Osteoblast (primary cell): ENCODE measurements around the gene FRRS1L. TPM values are rescaled to one million over a fixed set of nuclear protein-coding genes. Genes with fewer than 3 reads are reported as not detected.
A peak's percentile ranks its signal among the peaks of the same experiment; 100 is the strongest.

ENCODE experiments used
- DNase-seq: peaks from one replicate; pipeline ENCODE4 v3.0.0; 2011; ENCODE audit warnings: low spot score, mixed read lengths; ENCODE audit not compliant: insufficient read length; ENCODE audit errors: missing footprints
- H2AFZ ChIP-seq: 2 replicates; pipeline ENCODE4 v1.6.0; 2011; ENCODE audit warnings: mild to moderate bottlenecking, low read length
- H3K27ac ChIP-seq: 2 replicates; pipeline ENCODE4 v1.5.1; 2011; ENCODE audit warnings: mild to moderate bottlenecking, low read depth, low read length, moderate library complexity
- H3K27me3 ChIP-seq: 2 replicates; pipeline ENCODE4 v1.6.0; 2012; ENCODE audit warnings: mild to moderate bottlenecking, control low read depth, inconsistent platforms, low read length, moderate library complexity; ENCODE audit not compliant: insufficient read depth
- H3K36me3 ChIP-seq: 2 replicates; pipeline ENCODE4 v1.5.1; 2011; ENCODE audit warnings: mild to moderate bottlenecking, low read length, control low read depth, moderate library complexity; ENCODE audit not compliant: insufficient read depth
- H3K4me1 ChIP-seq: 2 replicates; pipeline ENCODE4 v1.5.1; 2011; ENCODE audit warnings: mild to moderate bottlenecking, low read length, control low read depth, moderate library complexity; ENCODE audit not compliant: insufficient read depth
- H3K4me2 ChIP-seq: 2 replicates; pipeline ENCODE4 v1.6.0; 2011; ENCODE audit warnings: mild to moderate bottlenecking, low read length; ENCODE audit not compliant: insufficient read depth
- H3K4me3 ChIP-seq: fragments of 200-600 bp; sonication (generic); 3 replicates; pipeline ENCODE4 v1.5.1; 2012; ENCODE audit warnings: mild to moderate bottlenecking, low read length, inconsistent platforms; ENCODE audit not compliant: insufficient read depth
- H3K79me2 ChIP-seq: 2 replicates; pipeline ENCODE4 v1.6.0; 2012; ENCODE audit warnings: mild to moderate bottlenecking, low read length, control low read depth, inconsistent platforms; ENCODE audit not compliant: insufficient read depth
- H3K9me3 ChIP-seq: 2 replicates; pipeline ENCODE4 v1.5.1; 2011; ENCODE audit warnings: low read depth, low read length, control low read depth
- H4K20me1 ChIP-seq: 2 replicates; pipeline ENCODE4 v1.6.0; 2012; ENCODE audit warnings: mild to moderate bottlenecking, low read length, control low read depth; ENCODE audit not compliant: insufficient read depth
- total RNA-seq: library from RNA; depleted of rRNA; stranded (reverse); fragments of >200 nt; gene quantifications from 2 replicates; pipeline ENCODE4 v1.2.3, GENCODE V29; 2012
- TF ChIP-seq, protein P1 (sequence below): IDR thresholded peaks from 2 replicates; pipeline ENCODE4 v1.5.1; 2011; ENCODE audit warnings: mild to moderate bottlenecking, low read depth, low read length, moderate library complexity; ENCODE audit errors: extremely low read depth

Gene FRRS1L
- total RNA-seq, 1 donor: 0.36 TPM

DNA sequence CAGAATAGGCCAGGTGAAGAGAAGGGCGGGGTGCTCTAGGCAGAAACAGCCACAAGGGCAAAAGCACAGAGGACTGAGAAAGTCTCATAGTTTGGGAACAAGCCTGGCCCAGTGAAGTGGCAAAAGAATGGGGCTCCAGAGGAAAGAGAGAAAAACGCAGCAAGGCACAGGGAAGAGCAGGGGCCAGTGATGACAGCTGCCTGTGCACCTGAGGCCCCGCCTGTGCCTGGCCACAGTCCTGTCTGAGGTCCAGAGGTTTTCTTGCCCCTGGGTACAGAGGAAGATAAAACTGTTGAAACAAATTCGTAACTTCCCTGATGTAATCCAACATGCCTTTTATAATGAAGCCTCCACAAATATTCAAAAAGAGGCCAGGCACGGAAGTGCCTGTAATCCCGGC, 22.0 kb downstream of the FRRS1L start:
- Histone ChIP-seq H3K27ac (no peak overlapping the region), H4K20me1 (no peaks in the 10 kb centered on the region), H3K4me3 (no peak overlapping the region), H3K79me2 (no peaks in the 10 kb centered on the region), H3K27me3 (peaks cover 22% of the 10 kb centered on the region), H3K4me2 (no peak overlapping the region), H2AFZ (no peak overlapping the region), H3K4me1 (no peaks in the 10 kb centered on the region), H3K36me3 (no peaks in the 10 kb centered on the region), H3K9me3 (no peaks in the 10 kb centered on the region)
- no peak for DNase-seq
- TF ChIP-seq, protein P1, sequence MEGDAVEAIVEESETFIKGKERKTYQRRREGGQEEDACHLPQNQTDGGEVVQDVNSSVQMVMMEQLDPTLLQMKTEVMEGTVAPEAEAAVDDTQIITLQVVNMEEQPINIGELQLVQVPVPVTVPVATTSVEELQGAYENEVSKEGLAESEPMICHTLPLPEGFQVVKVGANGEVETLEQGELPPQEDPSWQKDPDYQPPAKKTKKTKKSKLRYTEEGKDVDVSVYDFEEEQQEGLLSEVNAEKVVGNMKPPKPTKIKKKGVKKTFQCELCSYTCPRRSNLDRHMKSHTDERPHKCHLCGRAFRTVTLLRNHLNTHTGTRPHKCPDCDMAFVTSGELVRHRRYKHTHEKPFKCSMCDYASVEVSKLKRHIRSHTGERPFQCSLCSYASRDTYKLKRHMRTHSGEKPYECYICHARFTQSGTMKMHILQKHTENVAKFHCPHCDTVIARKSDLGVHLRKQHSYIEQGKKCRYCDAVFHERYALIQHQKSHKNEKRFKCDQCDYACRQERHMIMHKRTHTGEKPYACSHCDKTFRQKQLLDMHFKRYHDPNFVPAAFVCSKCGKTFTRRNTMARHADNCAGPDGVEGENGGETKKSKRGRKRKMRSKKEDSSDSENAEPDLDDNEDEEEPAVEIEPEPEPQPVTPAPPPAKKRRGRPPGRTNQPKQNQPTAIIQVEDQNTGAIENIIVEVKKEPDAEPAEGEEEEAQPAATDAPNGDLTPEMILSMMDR: no peak

- H3K4me1 ChIP-seq: no peaks in the 10 kb centered on the region
- H3K27ac ChIP-seq: no peak overlapping the region
- H3K79me2 ChIP-seq: no peaks in the 10 kb centered on the region
- no peaks in the 10 kb centered on the region for H3K36me3 ChIP-seq
- no peaks in the 10 kb centered on the region for H4K20me1 ChIP-seq
- no peak overlapping the region for H3K4me3 ChIP-seq
- DNase-seq: peak; percentile 63
- no peak overlapping the region for H3K4me2 ChIP-seq
- H3K9me3 ChIP-seq: no peaks in the 10 kb centered on the region
- TF ChIP-seq, protein P1: peak; percentile 46
- peak overlapping the region; percentile 41 for H2AFZ ChIP-seq
- peaks cover 12% of the 10 kb centered on the region for H3K27me3 ChIP-seq
These were observed 23.0 kb downstream of the FRRS1L start for GRCh38 chr9:109143881-109144562.

DNA sequence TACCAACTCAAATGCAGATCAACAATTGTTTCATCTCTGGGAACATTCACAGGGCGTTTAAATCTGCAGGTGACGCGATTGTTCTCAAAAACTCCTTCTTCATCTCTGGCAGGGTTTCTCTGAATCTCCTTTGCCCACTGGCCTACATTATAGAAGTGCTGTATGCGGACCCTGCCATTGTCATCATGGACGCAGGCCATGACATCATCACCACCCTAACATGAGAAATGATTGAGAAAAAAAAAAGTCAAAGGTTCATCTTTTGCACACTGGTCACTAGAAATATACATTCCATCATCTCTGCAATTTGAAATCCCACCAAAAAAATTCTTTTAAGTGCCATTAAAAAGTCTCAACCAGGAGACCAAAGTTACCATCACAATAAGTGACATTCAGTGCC, 25.7 kb downstream of the FRRS1L start:
- Histone ChIP-seq H3K27ac (no peak overlapping the region), H3K79me2 (no peaks in the 10 kb centered on the region), H3K4me3 (no peak overlapping the region), H4K20me1 (no peaks in the 10 kb centered on the region), H3K9me3 (no peaks in the 10 kb centered on the region), H3K27me3 (no peaks in the 10 kb centered on the region), H3K36me3 (no peaks in the 10 kb centered on the region), H3K4me1 (no peaks in the 10 kb centered on the region), H3K4me2 (no peak overlapping the region), H2AFZ (no peak overlapping the region)
- DNase-seq: no peak
- TF ChIP-seq, protein P1: no peak

- no peak overlapping the region for H3K4me3 ChIP-seq
- H3K9me3 ChIP-seq: no peaks in the 10 kb centered on the region
- TF ChIP-seq, protein P1: no peak
- H3K79me2 ChIP-seq: no peaks in the 10 kb centered on the region
- peaks cover 2% of the 10 kb centered on the region for H3K27me3 ChIP-seq
- H3K4me1 ChIP-seq: no peaks in the 10 kb centered on the region
- no peaks in the 10 kb centered on the region for H3K36me3 ChIP-seq
- DNase-seq: no peak
- no peak overlapping the region for H3K27ac ChIP-seq
- no peak overlapping the region for H2AFZ ChIP-seq
- H3K4me2 ChIP-seq: no peak overlapping the region
- no peaks in the 10 kb centered on the region for H4K20me1 ChIP-seq
These were observed 27.2 kb downstream of the FRRS1L start for GRCh38 chr9:109139851-109140250.
